Forelimb muscle (tissue), 1 donor: ENCODE results near the gene ARHGAP31. TPM values are rescaled to one million over a fixed set of nuclear protein-coding genes. Genes with fewer than 3 reads are reported as not detected.
"Not testable (repeated sequence)": the region's sequence is repeated elsewhere in the genome, so short reads cannot be mapped to it uniquely, and the experiment has no call there.

Experiments used
- DNase-seq: peaks from one replicate; pipeline ENCODE4 v3.0.0-alpha.2; 2013; ENCODE audit warnings: low read depth
- polyA plus RNA-seq: library from polyadenylated mRNA; unstranded; fragments of 120-200 nt; gene quantifications from one replicate; pipeline ENCODE4 v1.2.1, GENCODE V29; 2013; ENCODE audit not compliant: insufficient read length

Gene ARHGAP31
- polyA plus RNA-seq, 1 donor: 10.1 TPM

DNA sequence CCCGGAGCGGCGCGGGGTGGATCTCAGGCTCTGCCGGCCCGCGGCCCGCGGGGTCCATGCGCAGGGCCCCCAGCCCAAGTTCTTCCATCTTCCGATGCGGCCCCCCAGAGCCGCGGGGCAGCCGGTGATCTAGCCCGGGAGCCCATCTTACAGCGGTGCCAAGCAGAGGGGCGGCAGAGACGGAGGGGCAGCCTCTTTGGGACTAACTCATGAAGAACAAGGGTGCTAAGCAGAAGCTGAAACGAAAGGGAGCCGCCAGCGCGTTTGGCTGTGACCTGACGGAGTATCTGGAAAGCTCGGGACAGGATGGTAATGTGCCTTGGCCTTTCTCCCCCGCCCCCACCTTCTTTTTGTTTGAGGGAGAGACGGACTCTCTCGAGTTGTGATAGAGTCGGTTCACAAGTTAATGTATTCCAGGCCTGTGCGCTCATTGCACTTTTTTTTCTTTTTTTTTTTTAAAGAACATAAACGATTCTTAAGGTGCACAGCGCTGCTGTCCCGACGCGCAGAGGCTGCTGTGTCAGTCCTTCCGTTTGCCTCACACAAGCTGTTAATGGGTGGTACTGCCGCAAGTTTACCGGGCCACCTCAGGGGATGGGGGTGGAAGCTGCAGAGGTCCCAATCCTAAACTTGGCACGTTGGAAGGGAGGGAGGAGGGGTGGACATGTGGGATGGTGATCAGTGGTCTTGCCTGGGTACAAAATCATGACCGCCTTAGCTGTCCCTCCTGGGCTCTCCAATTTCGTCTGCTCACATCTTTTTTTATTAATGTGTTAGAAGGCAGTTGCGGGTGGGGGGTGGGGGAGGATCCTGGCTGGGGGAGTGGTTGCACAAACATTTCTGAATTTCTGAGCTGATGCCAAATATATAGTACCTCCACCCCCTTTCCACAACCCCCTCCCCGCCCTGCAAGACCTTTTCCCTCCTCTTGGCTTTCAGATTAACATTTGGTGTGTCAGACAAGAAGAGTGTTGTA, 801 bp downstream of the ARHGAP31 start:
- no peak for DNase-seq

DNA sequence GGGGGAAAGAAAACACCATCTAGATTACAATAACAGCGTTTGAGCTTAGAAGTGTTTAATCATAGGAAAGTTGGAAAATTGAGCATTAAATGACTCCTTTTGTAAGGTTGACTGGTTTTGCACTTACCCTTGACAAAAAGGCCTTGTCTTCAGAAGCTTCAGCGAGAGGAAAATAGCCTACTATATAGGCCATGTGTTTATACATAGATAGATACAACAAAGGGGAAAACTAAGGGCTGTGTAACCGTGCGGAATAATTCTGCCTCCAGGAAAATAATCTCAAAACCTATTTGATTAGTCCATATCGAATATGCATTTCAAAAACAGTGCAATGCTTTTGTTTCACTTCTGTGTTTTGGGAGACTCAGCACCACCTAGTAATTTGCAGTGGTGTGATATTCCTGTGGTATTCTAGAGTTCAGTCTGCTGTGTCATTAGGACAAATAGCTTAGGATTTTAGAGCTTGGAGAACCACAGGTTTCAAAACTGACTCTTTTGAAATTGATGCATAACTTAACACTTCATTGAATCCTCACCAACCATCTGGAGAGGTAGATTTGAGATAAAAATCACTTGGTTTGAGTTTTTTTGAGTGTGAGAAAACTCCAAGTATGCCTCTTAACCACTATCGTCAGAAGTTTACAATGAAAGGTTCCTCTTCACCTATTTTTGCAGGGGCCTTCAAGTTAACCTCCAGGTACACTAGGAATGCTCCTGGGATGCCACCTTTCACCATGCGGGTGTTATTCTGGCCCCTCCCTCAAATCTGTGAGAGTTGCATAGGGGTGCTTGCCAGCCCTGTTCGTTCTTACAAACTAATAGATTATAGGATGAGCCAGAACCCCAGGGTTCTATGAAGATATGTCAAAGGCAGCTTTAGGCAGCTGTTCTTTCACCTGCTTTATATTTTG, 1.9 kb downstream of the ARHGAP31 start:
- DNase-seq: no peak

DNA sequence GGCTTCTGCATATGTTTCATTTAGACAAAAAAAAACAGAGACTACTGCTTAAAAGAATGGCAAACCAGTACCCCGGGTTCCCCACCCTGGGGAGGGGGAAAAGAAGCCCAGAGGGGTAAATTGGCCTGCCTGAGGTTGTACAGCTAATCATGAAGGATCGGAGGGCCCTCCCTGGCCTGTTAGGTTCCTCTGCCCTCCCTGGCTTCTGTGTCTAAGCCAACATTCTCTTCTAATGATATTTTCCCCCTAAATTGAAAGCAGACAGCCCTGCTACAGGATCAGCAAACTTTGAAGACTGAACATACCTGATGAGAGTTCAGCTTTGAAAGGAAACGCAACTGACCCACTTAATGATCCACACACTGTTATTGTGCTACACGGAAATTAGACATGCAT, 2.5 kb downstream of the ARHGAP31 start:
- DNase-seq: no peak

DNA sequence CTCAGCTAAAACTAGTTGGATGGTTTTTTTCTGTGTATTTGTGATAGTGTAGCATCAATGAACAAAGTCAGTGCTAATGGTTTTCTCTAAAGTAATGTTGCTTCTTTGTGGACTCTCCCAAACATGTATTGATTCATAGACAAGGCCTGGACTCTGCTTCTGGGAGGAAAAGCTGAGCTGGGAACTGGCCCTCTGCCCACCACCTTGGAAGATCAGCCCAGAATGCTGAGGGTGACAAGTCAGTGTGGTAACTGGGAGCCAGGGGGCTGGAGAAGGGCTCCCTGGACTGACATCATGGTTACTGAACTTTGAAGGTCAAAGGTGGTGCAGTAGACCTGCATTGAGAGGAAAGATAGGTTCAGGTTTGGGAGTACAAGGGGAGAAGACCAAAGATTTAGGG, 3.0 kb downstream of the ARHGAP31 start:
- DNase-seq: no peak

DNA sequence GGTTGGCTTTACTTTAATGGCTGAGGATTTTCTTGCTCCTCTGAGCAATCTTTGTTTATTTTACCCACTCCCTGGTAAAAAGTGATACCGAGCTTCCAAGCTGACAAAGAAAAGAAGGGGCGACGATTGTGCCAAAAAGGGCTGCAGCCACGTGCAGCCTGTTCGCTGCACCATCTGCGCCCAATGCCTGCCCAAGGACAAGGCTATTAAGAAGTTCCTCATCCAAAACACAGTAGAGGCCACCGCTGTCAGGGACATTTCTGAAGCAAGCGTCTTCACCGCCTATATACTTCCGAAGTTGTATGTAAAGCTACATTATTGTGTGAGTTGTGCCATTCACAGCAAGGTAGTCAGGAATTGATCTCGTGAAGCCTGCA, 4.4 kb downstream of the ARHGAP31 start:
- no peak for DNase-seq

DNA sequence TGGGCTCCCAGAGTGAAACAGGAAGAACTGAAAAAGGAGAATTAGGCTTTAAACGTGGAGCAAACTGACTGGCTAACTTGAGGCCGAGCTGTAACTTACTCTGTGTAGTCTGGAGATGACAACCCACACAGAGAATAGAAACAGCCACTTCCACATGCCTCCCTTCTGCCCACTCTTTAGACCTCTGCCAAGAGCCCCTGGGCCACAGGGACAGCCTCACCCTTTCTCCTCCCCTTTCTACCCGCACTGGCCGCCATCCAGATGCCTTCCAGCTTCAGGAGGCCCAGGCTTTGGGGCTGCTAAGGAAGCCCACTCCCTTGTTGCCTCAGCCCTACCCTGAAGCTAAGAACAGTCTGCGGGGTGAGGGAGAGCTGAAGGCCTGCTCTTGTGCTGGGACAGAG, 6.8 kb downstream of the ARHGAP31 start:
- DNase-seq: no peak

DNA sequence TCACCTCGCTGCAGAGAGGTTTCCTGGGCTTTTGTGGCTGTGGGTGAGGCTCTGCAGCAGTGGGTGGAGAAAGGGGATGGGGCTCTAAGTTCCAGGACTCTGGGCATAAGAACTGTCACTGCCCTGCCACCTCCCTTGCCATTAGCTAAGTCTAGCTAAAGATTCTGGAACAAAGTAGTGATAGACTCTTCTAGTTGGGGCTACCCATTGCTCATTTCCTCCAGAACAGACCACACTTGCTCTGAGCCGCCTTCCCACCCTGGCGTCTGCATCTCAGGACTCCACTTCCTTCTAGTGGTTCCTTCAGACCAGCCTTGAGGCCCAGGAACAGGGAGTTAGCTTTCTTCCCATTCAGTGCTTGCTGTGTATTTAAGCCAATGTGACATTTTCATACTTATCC, 7.5 kb downstream of the ARHGAP31 start:
- no peak for DNase-seq

DNA sequence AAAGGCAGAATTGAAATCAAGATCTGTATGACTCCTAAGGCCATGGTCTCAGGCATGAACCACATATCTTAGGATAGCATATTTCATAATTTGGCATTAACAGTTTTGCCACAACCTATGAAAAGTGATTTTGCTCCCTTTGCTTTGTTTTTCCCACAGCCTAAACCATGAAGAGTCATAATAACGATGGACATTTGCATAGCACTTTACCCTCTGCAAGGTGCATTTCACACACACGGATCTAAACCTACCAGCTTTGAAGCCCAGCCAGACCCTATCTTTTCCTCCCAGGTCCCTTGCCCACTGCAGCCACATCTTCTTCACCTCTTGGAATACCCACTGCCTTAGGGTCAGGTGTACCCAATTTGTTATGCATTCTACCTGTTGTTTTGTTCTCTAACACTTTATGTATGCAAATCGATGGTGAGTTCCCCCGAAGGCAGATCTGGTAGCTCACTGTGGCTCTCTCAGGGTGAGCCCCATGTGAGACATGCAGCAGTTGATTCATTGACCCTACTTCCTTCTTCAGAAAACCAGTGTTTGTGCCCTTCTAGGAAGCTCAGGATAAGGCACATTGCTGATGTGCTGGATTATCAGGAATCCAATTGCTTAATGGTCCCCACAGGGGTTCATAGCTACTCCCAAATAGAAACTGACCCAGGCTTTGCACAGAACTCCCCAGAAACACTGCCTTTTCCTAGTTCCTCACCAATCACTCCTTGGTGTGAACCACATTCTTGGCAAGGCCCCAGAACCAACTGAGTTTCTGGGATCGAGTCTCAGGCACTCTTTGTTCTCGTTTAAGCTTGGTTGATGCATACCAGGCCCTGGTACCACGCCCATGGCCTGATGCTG, 8.7 kb downstream of the ARHGAP31 start:
- DNase-seq: no peak

DNA sequence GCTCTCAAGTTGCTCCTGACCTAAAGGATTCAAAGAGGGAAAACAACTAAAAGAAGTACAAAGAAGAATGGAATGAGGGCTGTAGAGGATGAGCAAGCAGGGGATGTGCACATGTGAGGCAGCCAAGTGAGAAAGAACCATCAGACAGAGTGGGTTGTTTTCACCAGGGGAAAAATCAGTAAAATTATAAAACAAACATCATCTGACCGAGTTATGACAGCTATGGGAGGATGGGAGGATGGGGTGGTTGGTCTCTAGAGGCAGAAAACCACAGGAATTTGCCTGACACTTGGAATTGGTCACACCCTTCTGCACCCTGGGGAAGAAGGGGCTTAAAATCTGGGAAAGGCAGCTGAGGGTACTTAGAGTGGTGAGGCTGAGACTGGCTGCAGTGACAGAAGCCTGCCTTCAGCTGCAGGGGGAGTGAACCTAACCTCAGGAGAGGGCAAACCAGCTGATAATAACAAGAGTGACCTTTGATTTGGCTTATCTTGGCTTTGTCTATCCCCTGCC, 10.1 kb downstream of the ARHGAP31 start:
- DNase-seq: no peak

DNA sequence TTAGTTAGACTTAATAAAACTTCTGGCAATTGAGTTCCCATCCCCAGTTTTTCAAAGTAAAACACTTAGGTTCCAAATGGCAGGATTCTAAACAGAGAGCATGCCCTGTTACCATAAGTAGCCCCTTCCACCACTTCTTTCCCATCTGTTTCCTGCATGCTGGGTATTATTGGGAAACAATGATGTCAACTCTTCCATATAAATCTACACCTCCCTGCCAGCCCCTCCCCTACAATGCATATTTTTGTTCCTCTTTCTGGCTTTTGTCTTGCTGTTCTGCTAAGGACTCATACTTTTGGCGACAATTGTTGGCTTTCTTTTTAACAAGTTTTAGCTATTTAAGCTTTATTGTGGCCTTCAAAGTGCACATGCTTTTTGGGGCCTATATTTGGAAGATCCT, 11.1 kb downstream of the ARHGAP31 start:
- no peak for DNase-seq

DNA sequence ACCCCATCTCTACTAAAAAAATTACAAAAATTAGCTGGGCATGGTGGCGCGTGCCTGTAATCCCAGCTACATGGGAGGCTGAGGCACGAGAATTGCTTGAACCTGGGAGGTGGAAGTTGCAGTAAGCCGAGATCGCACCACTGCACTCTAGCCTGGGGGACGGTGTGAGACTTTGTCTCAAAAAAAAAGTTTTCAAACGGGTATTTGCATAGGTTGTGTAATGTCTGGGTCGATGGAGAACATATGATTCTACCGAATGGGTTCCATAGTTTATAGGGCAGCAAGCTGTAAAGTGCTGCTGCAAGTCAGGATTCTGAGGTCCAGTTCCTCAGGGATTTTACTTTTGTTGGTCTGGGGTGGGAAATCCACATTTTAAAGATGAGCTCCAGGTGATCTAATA, 12.2 kb downstream of the ARHGAP31 start:
- DNase-seq: not testable (repeated sequence)

DNA sequence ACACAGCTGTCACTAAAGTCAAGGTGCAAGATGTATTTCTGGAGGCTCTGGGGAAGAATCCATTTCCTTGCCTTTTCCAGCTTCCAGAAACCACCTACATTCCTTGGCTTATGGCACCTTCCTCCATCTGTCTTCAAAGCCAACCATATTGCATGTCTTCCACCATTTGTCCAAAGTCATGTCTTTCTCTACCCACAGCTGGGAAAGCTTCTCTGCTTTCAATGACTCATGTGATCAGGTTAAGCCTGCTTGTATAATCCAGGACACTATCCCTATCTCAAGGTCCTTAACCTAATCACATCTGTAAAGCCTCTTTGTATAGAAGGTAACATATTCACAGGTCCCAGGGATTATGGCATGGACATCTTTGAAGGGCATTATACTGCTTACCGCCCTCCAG, 14.2 kb downstream of the ARHGAP31 start:
- no peak for DNase-seq

DNA sequence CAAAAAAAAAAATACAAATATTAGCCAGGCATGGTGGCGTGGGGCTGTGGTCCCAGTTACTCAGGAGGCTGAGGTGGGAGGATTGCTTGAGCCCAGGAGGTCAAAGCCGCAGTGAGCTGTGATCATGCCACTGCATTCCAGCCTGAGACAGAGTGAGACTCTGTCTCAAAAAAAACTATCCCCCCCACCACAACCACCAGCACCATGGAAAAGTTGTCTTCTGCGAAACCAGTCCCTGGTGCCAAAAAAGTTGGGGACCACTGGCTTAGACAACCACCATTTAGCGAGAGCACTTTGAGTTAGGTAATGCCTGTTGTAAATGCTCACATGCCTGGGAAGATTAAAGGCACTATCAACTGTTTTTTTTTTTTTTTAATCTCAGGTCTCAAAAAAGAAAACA, 15.4 kb downstream of the ARHGAP31 start:
- no peak for DNase-seq

DNA sequence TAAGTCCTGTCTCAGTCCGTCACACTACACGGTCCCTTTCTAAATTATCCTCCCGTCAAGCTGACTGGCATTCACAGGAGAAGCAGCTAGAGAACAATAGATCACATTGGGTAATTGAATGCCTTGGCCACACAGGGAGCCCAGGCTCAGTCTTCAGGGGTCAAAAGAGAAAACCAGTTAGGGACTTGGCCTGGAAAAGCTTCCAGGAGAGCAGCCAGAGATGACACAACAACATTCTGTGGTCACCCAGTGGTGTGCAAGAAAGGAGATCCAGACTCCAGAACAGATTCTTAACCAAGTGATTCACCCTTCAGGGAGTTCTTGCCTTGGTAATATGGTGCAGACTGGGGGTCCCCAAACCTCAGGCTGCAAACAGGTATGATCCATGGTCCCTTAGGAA, 15.9 kb downstream of the ARHGAP31 start:
- DNase-seq: no peak

DNA sequence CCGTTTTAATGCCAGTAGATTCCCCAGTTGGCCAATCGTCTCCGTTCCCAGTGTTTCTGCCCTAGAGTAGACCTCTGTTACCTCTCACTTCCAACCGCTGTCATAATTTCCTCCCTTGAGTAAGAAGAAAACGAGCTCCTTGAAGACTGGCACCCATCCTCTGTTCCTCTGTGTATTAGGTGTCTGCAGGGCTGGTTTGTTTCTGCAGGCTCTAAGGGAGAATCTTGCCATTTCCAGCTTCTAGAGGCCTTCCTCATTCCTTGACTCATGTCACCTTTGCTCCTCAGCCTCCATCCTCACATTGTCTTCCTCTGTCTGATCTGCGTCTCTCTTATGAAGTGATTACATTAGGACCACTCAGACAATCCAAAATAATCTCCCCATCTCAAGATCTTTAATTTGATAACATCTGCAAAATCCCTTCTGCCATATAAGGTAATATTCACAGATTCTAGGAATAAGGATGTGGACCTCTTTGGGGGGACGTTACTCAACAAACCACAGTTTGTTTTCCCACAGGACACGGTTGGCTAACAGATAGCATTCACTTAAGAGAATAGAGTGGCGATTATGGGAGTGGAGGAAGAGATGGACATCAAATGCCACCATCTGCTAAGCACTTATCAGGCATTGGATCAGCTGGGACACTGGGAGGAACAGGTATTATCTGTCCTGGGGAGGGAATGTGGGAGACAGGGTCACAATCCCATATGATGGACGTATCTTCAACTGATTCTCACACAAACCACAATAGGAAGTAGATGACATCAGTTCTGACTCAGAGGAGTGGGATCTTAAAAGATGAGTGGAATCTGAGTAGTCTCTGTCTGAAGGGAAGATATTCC, 17.1 kb downstream of the ARHGAP31 start:
- no peak for DNase-seq

DNA sequence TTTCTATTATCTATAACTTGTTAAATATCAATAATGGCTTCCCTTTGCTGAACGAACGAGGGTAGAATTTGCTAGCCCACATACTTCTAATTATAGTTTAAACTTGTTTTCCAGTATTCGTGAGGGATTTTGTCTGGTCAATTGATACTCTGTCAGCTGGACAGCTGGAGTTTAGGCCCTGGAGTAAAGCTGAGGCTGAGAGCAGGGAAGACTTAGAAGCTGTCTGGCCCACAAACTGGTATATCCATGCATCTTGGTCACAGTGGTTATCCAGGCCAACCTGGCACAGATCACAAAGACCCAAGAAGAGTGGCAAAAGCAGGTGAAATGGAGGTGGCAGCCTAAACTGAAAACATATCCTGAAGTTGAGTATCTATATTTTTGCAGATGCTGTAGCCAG, 19.3 kb downstream of the ARHGAP31 start:
- no peak for DNase-seq

DNA sequence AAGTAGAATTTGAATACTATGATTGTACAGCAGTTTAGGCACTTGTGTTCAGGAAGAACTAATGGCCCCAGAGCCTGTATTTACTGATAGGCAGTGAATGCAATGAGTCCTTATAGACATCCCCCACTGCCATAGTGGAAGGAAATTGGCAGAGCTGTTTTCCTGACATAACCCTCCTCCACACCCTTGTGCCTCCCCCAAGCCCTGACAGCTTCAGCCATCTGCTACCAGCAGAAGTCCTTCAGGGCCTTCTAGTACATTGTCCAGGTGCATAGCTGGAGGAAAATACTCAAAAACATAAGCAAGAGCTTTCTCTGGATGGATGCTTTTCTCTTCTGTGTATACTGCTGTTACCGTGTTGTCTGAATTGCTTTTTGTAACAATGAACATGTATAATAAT, 20.6 kb downstream of the ARHGAP31 start:
- DNase-seq: no peak

DNA sequence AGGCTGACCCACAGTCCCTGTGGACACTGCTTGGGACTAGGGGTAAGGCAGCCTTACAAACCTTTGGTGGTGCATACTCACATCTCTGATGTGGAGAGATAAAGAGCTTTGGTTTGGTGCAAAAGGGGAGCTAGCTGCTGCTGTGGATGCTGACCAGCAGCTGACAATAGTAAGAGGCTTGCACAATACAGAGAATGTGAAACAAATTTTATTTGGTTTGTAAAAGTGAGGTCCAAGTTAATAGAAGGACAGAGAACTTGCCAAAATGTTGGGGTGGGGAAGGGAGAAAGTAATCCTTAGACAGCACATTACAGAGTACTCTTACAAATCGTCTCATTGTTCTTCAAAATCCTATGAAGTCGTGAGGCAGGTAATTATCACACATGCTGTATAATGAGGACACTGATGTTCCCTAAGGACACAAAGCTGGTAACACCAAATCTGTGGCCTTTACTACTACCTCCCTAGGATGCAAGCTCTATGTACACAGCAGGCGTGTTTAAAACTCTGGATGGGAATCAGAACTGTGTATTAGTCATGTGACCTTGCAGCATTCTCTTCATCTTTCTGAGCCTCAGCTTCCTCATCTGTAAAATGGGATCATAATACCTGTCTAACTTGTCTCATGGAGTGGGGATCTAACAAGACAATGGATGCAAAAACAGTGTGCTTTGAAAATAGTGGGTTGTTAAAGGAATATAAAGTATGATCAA, 21.6 kb downstream of the ARHGAP31 start:
- DNase-seq: no peak

DNA sequence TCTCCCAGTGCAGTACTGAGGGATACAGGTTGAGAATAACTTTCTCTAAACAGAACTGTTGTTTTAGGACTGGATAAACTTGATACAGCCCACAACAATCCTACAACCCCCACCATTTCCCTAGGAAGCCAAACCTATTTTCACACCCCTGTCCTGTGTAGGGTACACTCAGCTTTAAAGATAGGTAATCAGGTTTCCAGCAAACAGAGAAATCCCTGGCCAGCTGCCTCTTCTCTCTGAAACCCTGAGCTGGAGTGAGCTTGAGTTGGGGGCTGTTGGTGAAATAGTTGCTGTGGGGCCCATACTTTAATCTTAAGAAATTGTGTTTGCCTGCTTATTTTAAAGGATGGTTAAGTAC, 22.1 kb downstream of the ARHGAP31 start:
- no peak for DNase-seq

DNA sequence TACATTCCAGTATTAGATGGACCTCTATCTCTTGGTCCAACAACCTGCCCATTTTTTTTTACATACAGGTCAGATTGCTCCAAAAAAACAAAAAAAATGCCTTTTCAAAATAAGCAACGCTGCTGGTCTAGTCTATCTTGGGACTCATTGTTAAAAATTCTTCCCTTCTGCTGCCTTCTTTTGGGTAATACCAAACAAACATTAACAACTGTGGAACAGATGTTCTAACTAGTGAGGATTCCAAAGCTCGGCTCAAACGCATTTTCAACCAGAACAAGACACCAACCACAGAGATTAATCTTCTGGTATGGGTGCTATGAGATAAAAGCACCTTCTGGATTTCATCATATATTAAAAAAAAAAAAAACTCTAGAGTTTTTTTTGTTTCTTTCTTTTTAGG, 24.7 kb downstream of the ARHGAP31 start:
- no peak for DNase-seq
